HepG2 (cell line): Measurements from ENCODE around the gene SCRT2. TPM values are rescaled to one million over a fixed set of nuclear protein-coding genes. Genes with fewer than 3 reads are reported as not detected.

Experiments used
- ATAC-seq: fragments of 200-7000 bp; cut with Tn5 transposase; 3 replicates; pipeline ENCODE4 v1.9.1; 2020; ENCODE audit warnings: mild to moderate bottlenecking, moderate library complexity
- BruUV-seq: library from RNA; stranded (reverse); fragments of 400-500 nt; replicated peaks from 2 replicates; lab custom pipeline; 2021; lab: Mats Ljungman, UMichigan
- CTCF ChIA-PET: fragments of 300-600 bp; formaldehyde crosslinking; extraction: SDS; loops from one replicate; lab custom pipeline; 2021; ENCODE audit warnings: low total read pairs, inconsistent platforms, low intra/inter-chr PET ratio; lab: Yijun Ruan, JAX
- POLR2A ChIA-PET: fragments of 350-600 bp; sonication (Branson Sonifier 250); formaldehyde crosslinking; loops from one replicate; lab custom pipeline; 2020; ENCODE audit warnings: antibody characterized with exemption, inconsistent platforms; lab: Yijun Ruan, JAX
- DNase-seq: peaks from one replicate; pipeline ENCODE4 v3.0.0-alpha.2; 2015; ENCODE audit warnings: low spot score
- FAIRE-seq: peaks from 3 replicates; lab custom pipeline; 2011; peaks lifted over from hg19 to GRCh38; lab: Jason Lieb, UNC
- H2AFZ ChIP-seq: one replicate; pipeline ENCODE4 v1.6.1; 2011; ENCODE audit warnings: low read length, inconsistent platforms
- H3K27ac ChIP-seq: fragments of 300-600 bp; 3 replicates; pipeline ENCODE4 v1.8.0; 2011; ENCODE audit warnings: mixed run types, mild to moderate bottlenecking, mixed read lengths, low read length, inconsistent platforms; ENCODE audit not compliant: insufficient read depth; ENCODE audit errors: extremely low read length
- H3K27me3 ChIP-seq, 2 experiments: fragments of 200-600 bp in 1 of 2; 2 replicates in 1 of 2; 3 replicates in 1 of 2; pipeline versions ENCODE4 v1.6.0 to v1.8.0; 2011; ENCODE audit warnings: low read length in 2 of 2, mild to moderate bottlenecking in 2 of 2, moderate library complexity in 2 of 2, inconsistent platforms in 1 of 2; ENCODE audit not compliant: insufficient read depth in 2 of 2, control insufficient read depth in 1 of 2
- H3K36me3 ChIP-seq, 2 experiments: fragments of 200-600 bp in 1 of 2; replicated peaks in 1 of 2; 2 replicates in 1 of 2; 3 replicates in 1 of 2; pipeline versions ENCODE4 v1.5.1 to v1.8.0; 2011; ENCODE audit warnings: low read length in 2 of 2, inconsistent platforms in 1 of 2; ENCODE audit not compliant: insufficient read depth in 2 of 2, control insufficient read depth in 1 of 2
- H3K4me1 ChIP-seq: 2 replicates; pipeline ENCODE4 v1.5.1; 2012; ENCODE audit warnings: low read length, inconsistent platforms; ENCODE audit not compliant: insufficient read depth
- H3K4me2 ChIP-seq: 2 replicates; pipeline ENCODE4 v1.6.0; 2011; ENCODE audit warnings: low read depth, low read length, inconsistent platforms
- H3K4me3 ChIP-seq, 3 experiments: fragments of 200-600 bp in 1 of 3; sonication (generic), shearing (Covaris generic) in 1 of 3; replicated peaks in 1 of 3; 2 replicates each; pipeline ENCODE4 v1.5.1; 2011 to 2016; ENCODE audit warnings: low read length in 3 of 3, inconsistent platforms in 2 of 3, low read depth in 2 of 3, mild to moderate bottlenecking in 2 of 3, control low read depth in 1 of 3, mixed read lengths in 1 of 3; ENCODE audit not compliant: insufficient read depth in 1 of 3
- H3K79me2 ChIP-seq: one replicate; pipeline ENCODE4 v1.6.1; 2011; ENCODE audit warnings: low read length, inconsistent platforms; ENCODE audit not compliant: insufficient read depth
- H3K9ac ChIP-seq: 2 replicates; pipeline ENCODE4 v1.6.0; 2011; ENCODE audit warnings: mild to moderate bottlenecking, low read depth, low read length, inconsistent platforms; ENCODE audit not compliant: insufficient read depth
- H3K9me3 ChIP-seq: 2 replicates; pipeline ENCODE4 v1.5.1; 2012; ENCODE audit warnings: mild to moderate bottlenecking, low read length
- H4K20me1 ChIP-seq: 2 replicates; pipeline ENCODE4 v1.6.0; 2011; ENCODE audit warnings: inconsistent platforms, mild to moderate bottlenecking, low read length, moderate library complexity; ENCODE audit not compliant: insufficient read depth
- ARNT ChIP-seq: fragments of 450-650 bp; IDR thresholded peaks from 2 replicates; pipeline ENCODE4 v1.6.1; 2017
- GABPA ChIP-seq, 2 experiments: IDR thresholded peaks; 2 replicates each; pipeline ENCODE4 v1.6.1; 2011 to 2016; ENCODE audit warnings: low read depth in 2 of 2, low read length in 1 of 2, missing biosample characterization in 1 of 2, missing genetic modification characterization in 1 of 2
- KMT2A ChIP-seq: sonication (generic); formaldehyde crosslinking; IDR thresholded peaks from 2 replicates; pipeline ENCODE4 v1.4.0; 2020; ENCODE audit warnings: missing genetic modification reagents
- MZF1 ChIP-seq: sonication (generic); formaldehyde crosslinking; IDR thresholded peaks from 2 replicates; pipeline ENCODE4 v1.8.1; 2023; ENCODE audit warnings: mild to moderate bottlenecking, missing genetic modification reagents, borderline replicate concordance
- ONECUT2 ChIP-seq: sonication (generic); formaldehyde crosslinking; IDR thresholded peaks from 2 replicates; pipeline ENCODE4 v1.4.0; 2020; ENCODE audit warnings: missing genetic modification reagents
- RNF2 ChIP-seq: fragments of 450-650 bp; conservative IDR thresholded peaks from 2 replicates; pipeline ENCODE4 v1.6.1; 2016; ENCODE audit warnings: low read depth
- SCMH1 ChIP-seq: sonication (generic); formaldehyde crosslinking; IDR thresholded peaks from 2 replicates; pipeline ENCODE4 v1.9.0; 2021; ENCODE audit warnings: missing genetic modification reagents, mild to moderate bottlenecking, borderline replicate concordance
- ZFP36L1 ChIP-seq: sonication (generic); formaldehyde crosslinking; IDR thresholded peaks from 2 replicates; pipeline ENCODE4 v1.8.0; 2022; ENCODE audit warnings: mild to moderate bottlenecking, missing genetic modification reagents, moderate library complexity
- ZNF10 ChIP-seq: sonication (generic); formaldehyde crosslinking; IDR thresholded peaks from 2 replicates; pipeline ENCODE4 v1.4.0; 2020; ENCODE audit warnings: mild to moderate bottlenecking, low read depth, missing genetic modification reagents, borderline replicate concordance
- ZNF205 ChIP-seq: IDR thresholded peaks from 2 replicates; pipeline ENCODE4 v1.6.1; 2018; ENCODE audit warnings: missing biosample characterization, missing genetic modification reagents
- ZNF260 ChIP-seq: sonication (generic); formaldehyde crosslinking; IDR thresholded peaks from 2 replicates; pipeline ENCODE4 v1.4.0; 2020; ENCODE audit warnings: missing genetic modification reagents, low read depth, mild to moderate bottlenecking, borderline replicate concordance
- ZNF274 ChIP-seq: sonication (generic); formaldehyde crosslinking; IDR thresholded peaks from 2 replicates; pipeline ENCODE4 v1.5.1; 2020; ENCODE audit warnings: mild to moderate bottlenecking, missing genetic modification reagents
- ZNF75D ChIP-seq: sonication (generic); formaldehyde crosslinking; IDR thresholded peaks from 2 replicates; pipeline ENCODE4 v1.8.1; 2023; ENCODE audit warnings: missing genetic modification reagents, mild to moderate bottlenecking, borderline replicate concordance
- WGBS: methylation state at CpG from one replicate; pipeline ENCODE4 v1.1.6; 2017; ENCODE audit warnings: low lambda C conversion rate; 5-methylcytosine and 5-hydroxymethylcytosine counted together
- in situ Hi-C: cut with HindIII; loops from 2 replicates; pipeline ENCODE4 v1.10.0; 2017; ENCODE audit warnings: low pct_unique_long_range_greater_than_20kb; ENCODE audit not compliant: extremely low pct_ligation_motif_present
- intact Hi-C: fragments of 100-400 bp; cut with micrococcal nuclease; formaldehyde crosslinking; loops from one replicate; pipeline ENCODE4 v1.10.0; 2022; ENCODE audit not compliant: unreplicated experiment
- polyA plus RNA-seq, 8 experiments: library from polyadenylated mRNA; depleted of rRNA in 3 of 8; stranded (reverse) in 7 of 8; unstranded in 1 of 8; fragments of >200 nt; fragmentation: Illumina TruSeq in 4 of 8; extraction: Trizol in 4 of 8; gene quantifications; 2 replicates each; pipeline versions ENCODE4 v1.2.1 to v1.2.3, GENCODE V29; 2011 to 2016; ENCODE audit warnings: low read depth in 4 of 8, missing spikeins in 1 of 8, mixed read lengths in 1 of 8; ENCODE audit not compliant: insufficient read depth in 1 of 8
- total RNA-seq, 5 experiments: library from RNA; depleted of rRNA; stranded (reverse); fragments of >200 nt; fragmentation: Illumina TruSeq; extraction: Trizol; gene quantifications; 2 replicates each; pipeline ENCODE4 v1.2.3, GENCODE V29; 2016; ENCODE audit warnings: low read depth in 1 of 5
- TF ChIP-seq, protein P1 (sequence below): sonication (generic); formaldehyde crosslinking; IDR thresholded peaks from 2 replicates; pipeline ENCODE4 v1.5.0; 2020; ENCODE audit warnings: mild to moderate bottlenecking, missing genetic modification reagents
- TF ChIP-seq, protein P2 (sequence below): sonication (generic); formaldehyde crosslinking; IDR thresholded peaks from 2 replicates; pipeline ENCODE4 v1.9.0; 2021; ENCODE audit warnings: missing genetic modification reagents, borderline replicate concordance

The SCRT2 gene
- total and polyA plus RNA-seq, 2 of the 13 experiments (the other 11 are each of a cell fraction or from before 2014, with no cell fraction given) = not detected

DNA sequence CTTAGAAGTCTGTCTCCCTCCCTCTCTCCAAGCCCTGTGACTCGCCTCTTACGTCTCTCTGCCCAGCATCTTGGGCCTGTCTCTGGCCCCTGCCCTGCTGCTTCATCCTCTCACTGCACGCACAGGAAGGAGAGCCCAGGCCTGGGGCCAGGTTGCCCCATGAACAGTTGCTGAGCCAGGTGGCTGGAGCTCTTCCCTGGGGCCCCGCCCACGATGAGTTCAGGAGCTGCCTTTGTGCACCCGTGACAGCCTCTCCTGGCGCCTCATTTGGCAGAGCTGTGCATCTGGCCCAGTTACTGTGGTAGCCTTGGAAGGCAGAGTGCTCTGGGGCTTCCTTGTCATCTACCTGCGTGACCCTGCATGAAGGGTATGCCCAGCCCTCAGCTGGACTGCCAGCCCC lies 48.2 kb upstream of the SCRT2 start:
- no TSS peak for BruUV-seq
- no peaks in the 10 kb centered on the region; the same call in 1 of the 2 replicates for H4K20me1 ChIP-seq
- H3K27me3 ChIP-seq = peaks cover 14 to 85% of the 10 kb centered on the region in 2 experiments; a peak in 4 of 5 replicates
- intact Hi-C loops (no loop called here), in situ Hi-C loops (no loop called here)
- H3K4me3 ChIP-seq = no peak overlapping the region
- H3K27ac ChIP-seq = no peak overlapping the region
- ATAC-seq = no peak
- no peak overlapping the region for H2AFZ ChIP-seq
- H3K9me3 ChIP-seq = no peaks in the 10 kb centered on the region
- 13% methylated on average over 8 of the region's 8 CpGs for WGBS
- peaks cover 4% of the 10 kb centered on the region; the same call in 1 of the 2 replicates for H3K4me1 ChIP-seq
- H3K36me3 ChIP-seq = no peaks in the 10 kb centered on the region
- ChIA-PET CTCF (no interaction called here), POLR2A (no interaction called here)
- DNase-seq = no peak
- no peak for TF ChIP-seq KMT2A (CRISPR knock-in tag)
- no peak for TF ChIP-seq ZNF10 (CRISPR knock-in tag)
- TF ChIP-seq, protein P1, sequence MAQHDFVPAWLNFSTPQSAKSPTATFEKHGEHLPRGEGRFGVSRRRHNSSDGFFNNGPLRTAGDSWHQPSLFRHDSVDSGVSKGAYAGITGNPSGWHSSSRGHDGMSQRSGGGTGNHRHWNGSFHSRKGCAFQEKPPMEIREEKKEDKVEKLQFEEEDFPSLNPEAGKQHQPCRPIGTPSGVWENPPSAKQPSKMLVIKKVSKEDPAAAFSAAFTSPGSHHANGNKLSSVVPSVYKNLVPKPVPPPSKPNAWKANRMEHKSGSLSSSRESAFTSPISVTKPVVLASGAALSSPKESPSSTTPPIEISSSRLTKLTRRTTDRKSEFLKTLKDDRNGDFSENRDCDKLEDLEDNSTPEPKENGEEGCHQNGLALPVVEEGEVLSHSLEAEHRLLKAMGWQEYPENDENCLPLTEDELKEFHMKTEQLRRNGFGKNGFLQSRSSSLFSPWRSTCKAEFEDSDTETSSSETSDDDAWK = no peak
- TF ChIP-seq ONECUT2 (CRISPR knock-in tag) = no peak
- TF ChIP-seq GABPA (IDR thresholded peaks at IDR 0.05; ENCODE audit: low read depth, low read length) = no peak
- TF ChIP-seq GABPA (CRISPR knock-in tag; IDR thresholded peaks at IDR 0.05; ENCODE audit: low read depth) = no peak
- TF ChIP-seq, protein P2, sequence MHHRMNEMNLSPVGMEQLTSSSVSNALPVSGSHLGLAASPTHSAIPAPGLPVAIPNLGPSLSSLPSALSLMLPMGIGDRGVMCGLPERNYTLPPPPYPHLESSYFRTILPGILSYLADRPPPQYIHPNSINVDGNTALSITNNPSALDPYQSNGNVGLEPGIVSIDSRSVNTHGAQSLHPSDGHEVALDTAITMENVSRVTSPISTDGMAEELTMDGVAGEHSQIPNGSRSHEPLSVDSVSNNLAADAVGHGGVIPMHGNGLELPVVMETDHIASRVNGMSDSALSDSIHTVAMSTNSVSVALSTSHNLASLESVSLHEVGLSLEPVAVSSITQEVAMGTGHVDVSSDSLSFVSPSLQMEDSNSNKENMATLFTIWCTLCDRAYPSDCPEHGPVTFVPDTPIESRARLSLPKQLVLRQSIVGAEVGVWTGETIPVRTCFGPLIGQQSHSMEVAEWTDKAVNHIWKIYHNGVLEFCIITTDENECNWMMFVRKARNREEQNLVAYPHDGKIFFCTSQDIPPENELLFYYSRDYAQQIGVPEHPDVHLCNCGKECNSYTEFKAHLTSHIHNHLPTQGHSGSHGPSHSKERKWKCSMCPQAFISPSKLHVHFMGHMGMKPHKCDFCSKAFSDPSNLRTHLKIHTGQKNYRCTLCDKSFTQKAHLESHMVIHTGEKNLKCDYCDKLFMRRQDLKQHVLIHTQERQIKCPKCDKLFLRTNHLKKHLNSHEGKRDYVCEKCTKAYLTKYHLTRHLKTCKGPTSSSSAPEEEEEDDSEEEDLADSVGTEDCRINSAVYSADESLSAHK = no peak
- TF ChIP-seq ZNF274 (CRISPR knock-in tag) = no peak
- TF ChIP-seq ZNF205 = no peak
- TF ChIP-seq RNF2 = no peak
- no peak for TF ChIP-seq ZNF75D (CRISPR knock-in tag)
- TF ChIP-seq SCMH1 = no peak
- no peak for TF ChIP-seq ZNF260 (CRISPR knock-in tag)
- TF ChIP-seq ZFP36L1 (CRISPR knock-in tag) = no peak
- TF ChIP-seq MZF1 (CRISPR knock-in tag) = no peak
- no peak for TF ChIP-seq ARNT
- no peak overlapping the region for H3K9ac ChIP-seq
- no peaks in the 10 kb centered on the region for H3K79me2 ChIP-seq
- FAIRE-seq = no peak
- H3K4me2 ChIP-seq = no peak overlapping the region
